Endothelial cell of umbilical vein (primary cell): ENCODE results near the gene ARHGAP42. TPM values are rescaled to one million over a fixed set of nuclear protein-coding genes. Genes with fewer than 3 reads are reported as not detected.

Experiments used
- BruUV-seq: library from RNA; stranded (reverse); fragments of 400-500 nt; replicated peaks from 2 replicates; lab custom pipeline; 2021; lab: Mats Ljungman, UMichigan
- CTCF ChIA-PET: fragments of 300-600, 350-600 bp; sonication (Branson Sonifier 250); formaldehyde crosslinking; loops from one replicate; lab custom pipeline; 2021; ENCODE audit warnings: antibody characterized with exemption, inconsistent platforms; lab: Charles Lee
- POLR2A ChIA-PET: fragments of 300-600, 350-600 bp; sonication (Branson Sonifier 250); formaldehyde crosslinking; loops from one replicate; lab custom pipeline; 2021; ENCODE audit warnings: antibody characterized with exemption, inconsistent platforms; lab: Charles Lee
- DNase-seq: peaks from one replicate; pipeline ENCODE4 v3.0.0-alpha.2; 2011; ENCODE audit warnings: low read depth, low spot score
- FAIRE-seq: peaks from 2 replicates; lab custom pipeline; 2011; peaks lifted over from hg19 to GRCh38; lab: Jason Lieb, UNC
- H2AFZ ChIP-seq: 2 replicates; pipeline ENCODE4 v1.6.0; 2012; ENCODE audit warnings: low read depth, low read length, control low read depth, inconsistent platforms
- H3K27ac ChIP-seq: 2 replicates; pipeline ENCODE4 v1.5.1; 2011; ENCODE audit warnings: low read depth, mild to moderate bottlenecking, control low read depth, low read length, moderate library complexity; ENCODE audit not compliant: insufficient read depth
- H3K27me3 ChIP-seq, 2 experiments: 2 replicates each; pipeline versions ENCODE4 v1.6.0 to v1.6.1; 2011; ENCODE audit warnings: low read length in 2 of 2, mixed read lengths in 1 of 2; ENCODE audit not compliant: control insufficient read depth in 2 of 2, insufficient read depth in 2 of 2
- H3K36me3 ChIP-seq, 2 experiments: 2 replicates in 1 of 2; 3 replicates in 1 of 2; pipeline ENCODE4 v1.5.1; 2011; ENCODE audit warnings: low read length in 2 of 2, mild to moderate bottlenecking in 1 of 2, moderate library complexity in 1 of 2; ENCODE audit not compliant: control insufficient read depth in 2 of 2, insufficient read depth in 2 of 2; ENCODE audit errors: extremely low read depth in 1 of 2
- H3K4me1 ChIP-seq: 3 replicates; pipeline ENCODE4 v1.5.1; 2011; ENCODE audit warnings: mild to moderate bottlenecking, low read length; ENCODE audit not compliant: control insufficient read depth, insufficient read depth; ENCODE audit errors: extremely low read depth
- H3K4me2 ChIP-seq: 2 replicates; pipeline ENCODE4 v1.6.1; 2011; ENCODE audit warnings: low read length, control low read depth, mixed read lengths; ENCODE audit not compliant: insufficient read depth
- H3K4me3 ChIP-seq, 3 experiments: fragments of 200-600 bp in 1 of 3; sonication (generic), shearing (Covaris generic) in 1 of 3; replicated peaks in 1 of 3; 2 replicates each; pipeline ENCODE4 v1.5.1; 2011 to 2016; ENCODE audit warnings: control low read depth in 3 of 3, low read length in 3 of 3, mild to moderate bottlenecking in 2 of 3, inconsistent platforms in 1 of 3, low read depth in 1 of 3, moderate library complexity in 1 of 3; ENCODE audit not compliant: insufficient read depth in 1 of 3
- H3K79me2 ChIP-seq: 2 replicates; pipeline ENCODE4 v1.6.0; 2012; ENCODE audit warnings: low read length, inconsistent platforms; ENCODE audit not compliant: control insufficient read depth, insufficient read depth
- H3K9ac ChIP-seq: replicated peaks from 2 replicates; pipeline ENCODE3; 2011; ENCODE audit warnings: low read length, control low read depth; ENCODE audit not compliant: insufficient read depth; ENCODE audit errors: extremely low read depth
- H3K9me1 ChIP-seq: replicated peaks from 3 replicates; pipeline ENCODE4 v1.6.0; 2011; ENCODE audit warnings: mild to moderate bottlenecking, low read length; ENCODE audit not compliant: control insufficient read depth, insufficient read depth; ENCODE audit errors: extremely low read depth
- H3K9me3 ChIP-seq: replicated peaks from 2 replicates; pipeline ENCODE4 v1.5.1; 2012; ENCODE audit warnings: low read length, inconsistent platforms; ENCODE audit not compliant: control insufficient read depth, insufficient read depth
- H4K20me1 ChIP-seq: replicated peaks from 2 replicates; pipeline ENCODE3; 2011; ENCODE audit warnings: mild to moderate bottlenecking, low read length; ENCODE audit not compliant: control insufficient read depth, insufficient read depth; ENCODE audit errors: extremely low read depth
- CTCF ChIP-seq, 2 donors: IDR thresholded peaks; 1 replicate in 1 of 2; 2 replicates in 1 of 2; pipeline ENCODE4 v1.5.1; 2011; ENCODE audit warnings: low read length in 2 of 2, mild to moderate bottlenecking in 2 of 2, moderate library complexity in 2 of 2, control low read depth in 1 of 2, inconsistent platforms in 1 of 2, low read depth in 1 of 2; ENCODE audit not compliant: insufficient read depth in 1 of 2; ENCODE audit errors: extremely low read depth in 1 of 2
- FOS ChIP-seq: IDR thresholded peaks from 2 replicates; pipeline ENCODE4 v1.6.1; 2011; ENCODE audit warnings: mild to moderate bottlenecking, low read length, moderate library complexity, borderline replicate concordance; ENCODE audit not compliant: insufficient read depth
- GATA2 ChIP-seq: IDR thresholded peaks from 2 replicates; pipeline ENCODE4 v1.7.0; 2011; ENCODE audit warnings: low read depth, mild to moderate bottlenecking, moderate library complexity, mixed read lengths, low read length; ENCODE audit not compliant: insufficient read length, insufficient read depth
- JUN ChIP-seq: IDR thresholded peaks from 2 replicates; pipeline ENCODE4 v1.6.1; 2011; ENCODE audit warnings: borderline replicate concordance, low read depth; ENCODE audit not compliant: insufficient read length, insufficient read depth
- POLR2A ChIP-seq: IDR thresholded peaks from 2 replicates; pipeline ENCODE4 v1.6.1; 2012; ENCODE audit warnings: low read depth, mild to moderate bottlenecking, control low read depth, low read length
- POLR2AphosphoS5 ChIP-seq: IDR thresholded peaks from 2 replicates; pipeline ENCODE4 v1.6.1; 2012; ENCODE audit warnings: low read depth, mild to moderate bottlenecking, control low read depth, low read length, moderate library complexity; ENCODE audit not compliant: insufficient read depth
- dilution Hi-C: fragments of 300-500 bp; cut with MboI; formaldehyde crosslinking; loops from one replicate; pipeline ENCODE4 v1.15.0; 2019; ENCODE audit warnings: low sequenced_read_pairs; ENCODE audit not compliant: extremely low pct_ligation_motif_present
- intact Hi-C: fragments of 100-400 bp; cut with micrococcal nuclease; formaldehyde crosslinking; loops from one replicate; pipeline ENCODE4 v1.10.0; 2022
- polyA plus RNA-seq, 4 experiments: library from polyadenylated mRNA; depleted of rRNA in 3 of 4; stranded (reverse) in 3 of 4; unstranded in 1 of 4; fragments of >200 nt; gene quantifications; 2 replicates each; pipeline versions ENCODE4 v1.2.1 to v1.2.3, GENCODE V29; 2011 to 2012; ENCODE audit warnings: missing spikeins in 1 of 4
- total RNA-seq: library from RNA; stranded (reverse); gene quantifications from 2 replicates; pipeline ENCODE4 v1.2.3, GENCODE V29; 2021

Gene ARHGAP42
- total and polyA plus RNA-seq, 2 donors (not counting 3 experiments of a cell fraction or from before 2014, with no cell fraction given): 1.8 to 2.4 TPM

GRCh38 chr11:100981196-100981824 is 294.2 kb downstream of the ARHGAP42 start:
- Histone ChIP-seq H3K36me3 (no peaks in the 10 kb centered on the region), H4K20me1 (no peaks in the 10 kb centered on the region), H3K9me3 (no peaks in the 10 kb centered on the region), H2AFZ (no peak overlapping the region), H3K4me2 (no peak overlapping the region), H3K4me3 (no peak overlapping the region), H3K4me1 (no peaks in the 10 kb centered on the region), H3K9me1 (no peaks in the 10 kb centered on the region), H3K79me2 (no peaks in the 10 kb centered on the region), H3K9ac (no peak overlapping the region), H3K27ac (no peak overlapping the region), H3K27me3 (no peaks in the 10 kb centered on the region)
- intact Hi-C loops (no loop called here), dilution Hi-C loops (no loop called here)
- TF ChIP-seq POLR2A (no peak), CTCF (IDR thresholded peaks at IDR 0.05; ENCODE audit: extremely low read depth in 1 of 2, insufficient read depth in 1 of 2, low read depth in 1 of 2, low read length in 2 of 2) (no peak), GATA2 (no peak), FOS (no peak), POLR2AphosphoS5 (no peak), JUN (no peak)
- DNase-seq (no peak), FAIRE-seq (no peak)
- POLR2A ChIA-PET: no interaction called here
- CTCF ChIA-PET: interaction anchor here (1.2 to 2.3 kb wide), 7 partner anchors 10 to 871 kb away, joined by 3 to 19 read pairs (median 5); no protein-coding TSS in a partner anchor
- no TSS peak for BruUV-seq
